OCI-LY3 (cell line): ENCODE measurements around the gene GADD45A.

Experiments used
- H2AFZ ChIP-seq: fragments of 200-600, 300-600 bp; shearing (Covaris generic); 2 replicates; pipeline ENCODE4 v1.6.0; 2014; ENCODE audit warnings: antibody characterized with exemption, low read depth, low read length
- H3K27ac ChIP-seq: fragments of 200-600, 300-600 bp; sonication (generic); 2 replicates; pipeline ENCODE4 v1.5.1; 2014; ENCODE audit warnings: mild to moderate bottlenecking, low read length, moderate library complexity, mixed read lengths
- H3K27me3 ChIP-seq: fragments of 200-600, 300-600 bp; sonication (generic); 2 replicates; pipeline ENCODE4 v1.6.1; 2014; ENCODE audit warnings: low read depth, low read length, mixed read lengths
- H3K36me3 ChIP-seq: fragments of 200-600, 300-600 bp; sonication (generic); replicated peaks from 2 replicates; pipeline ENCODE3; 2014; ENCODE audit warnings: low read depth, low read length, mixed read lengths
- H3K4me1 ChIP-seq: fragments of 300-600, 200-600 bp; sonication (generic); 2 replicates; pipeline ENCODE4 v1.6.1; 2014; ENCODE audit warnings: low read length, mixed read lengths
- H3K4me2 ChIP-seq: fragments of 200-600, 300-600 bp; sonication (generic); 2 replicates; pipeline ENCODE4 v1.6.1; 2014; ENCODE audit warnings: low read length, mixed read lengths
- H3K4me3 ChIP-seq: fragments of 300-600, 200-600 bp; sonication (generic); 2 replicates; pipeline ENCODE4 v1.5.1; 2014; ENCODE audit warnings: antibody characterized with exemption, mild to moderate bottlenecking, low read length, moderate library complexity
- H3K79me2 ChIP-seq: fragments of 300-600, 200-600 bp; shearing (Covaris generic); 2 replicates; pipeline ENCODE4 v1.6.1; 2014; ENCODE audit warnings: mild to moderate bottlenecking, low read length, mixed read lengths
- H3K9ac ChIP-seq: fragments of 300-600, 200-600 bp; shearing (Covaris generic); 2 replicates; pipeline ENCODE4 v1.6.0; 2014; ENCODE audit warnings: mild to moderate bottlenecking, low read length, moderate library complexity
- H3K9me3 ChIP-seq: fragments of 200-600, 300-600 bp; shearing (Covaris generic); 2 replicates; pipeline ENCODE4 v1.6.1; 2014; ENCODE audit warnings: low read length, mixed read lengths; ENCODE audit not compliant: insufficient read depth
- H4K20me1 ChIP-seq: fragments of 200-600, 300-600 bp; sonication (generic); 2 replicates; pipeline ENCODE4 v1.6.1; 2016; ENCODE audit warnings: low read length, mixed read lengths; ENCODE audit not compliant: insufficient read depth
- EZH2phosphoT487 ChIP-seq: fragments of 200-600 bp; shearing (Covaris generic); IDR thresholded peaks from 2 replicates; pipeline ENCODE4 v1.6.1; 2018; ENCODE audit warnings: antibody characterized with exemption, mixed run types, low read depth
- TF ChIP-seq, protein P1 (sequence below): fragments of 200-600, 300-600 bp; sonication (generic); IDR thresholded peaks from 2 replicates; pipeline ENCODE4 v1.5.1; 2014; ENCODE audit warnings: antibody characterized with exemption, low read length, low read depth

The GADD45A gene

DNA sequence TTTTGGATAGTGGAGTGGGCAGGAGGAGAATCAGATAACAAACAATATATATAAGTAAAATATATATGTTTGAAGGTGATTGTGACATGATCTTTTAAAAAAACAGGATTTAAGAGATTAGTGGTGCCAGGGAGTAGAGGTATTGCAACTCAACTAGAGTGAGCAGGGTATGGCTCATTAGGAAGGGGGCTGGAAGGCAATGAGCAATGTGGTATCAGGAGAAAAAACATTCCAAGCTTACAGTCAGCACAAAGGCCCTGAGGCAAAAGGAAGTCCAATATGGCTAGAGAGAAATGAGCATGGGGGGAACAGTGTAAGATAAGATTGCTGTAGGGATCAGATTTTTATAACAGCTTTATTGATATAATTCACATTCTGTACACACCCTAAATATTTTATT, 5.3 kb upstream of the GADD45A start:
- Histone ChIP-seq H3K27me3 (no peaks in the 10 kb centered on the region), H3K4me1 (peaks cover 3% of the 10 kb centered on the region; the same call in 1 of the 2 replicates), H3K4me2 (no peak overlapping the region), H3K79me2 (no peaks in the 10 kb centered on the region), H3K9ac (no peak overlapping the region), H4K20me1 (no peaks in the 10 kb centered on the region), H3K4me3 (no peak overlapping the region), H3K36me3 (no peaks in the 10 kb centered on the region), H3K27ac (no peak overlapping the region), H3K9me3 (peaks cover 7% of the 10 kb centered on the region; the same call in 1 of the 2 replicates), H2AFZ (no peak overlapping the region)
- TF ChIP-seq, protein P1, sequence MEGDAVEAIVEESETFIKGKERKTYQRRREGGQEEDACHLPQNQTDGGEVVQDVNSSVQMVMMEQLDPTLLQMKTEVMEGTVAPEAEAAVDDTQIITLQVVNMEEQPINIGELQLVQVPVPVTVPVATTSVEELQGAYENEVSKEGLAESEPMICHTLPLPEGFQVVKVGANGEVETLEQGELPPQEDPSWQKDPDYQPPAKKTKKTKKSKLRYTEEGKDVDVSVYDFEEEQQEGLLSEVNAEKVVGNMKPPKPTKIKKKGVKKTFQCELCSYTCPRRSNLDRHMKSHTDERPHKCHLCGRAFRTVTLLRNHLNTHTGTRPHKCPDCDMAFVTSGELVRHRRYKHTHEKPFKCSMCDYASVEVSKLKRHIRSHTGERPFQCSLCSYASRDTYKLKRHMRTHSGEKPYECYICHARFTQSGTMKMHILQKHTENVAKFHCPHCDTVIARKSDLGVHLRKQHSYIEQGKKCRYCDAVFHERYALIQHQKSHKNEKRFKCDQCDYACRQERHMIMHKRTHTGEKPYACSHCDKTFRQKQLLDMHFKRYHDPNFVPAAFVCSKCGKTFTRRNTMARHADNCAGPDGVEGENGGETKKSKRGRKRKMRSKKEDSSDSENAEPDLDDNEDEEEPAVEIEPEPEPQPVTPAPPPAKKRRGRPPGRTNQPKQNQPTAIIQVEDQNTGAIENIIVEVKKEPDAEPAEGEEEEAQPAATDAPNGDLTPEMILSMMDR: no peak

DNA sequence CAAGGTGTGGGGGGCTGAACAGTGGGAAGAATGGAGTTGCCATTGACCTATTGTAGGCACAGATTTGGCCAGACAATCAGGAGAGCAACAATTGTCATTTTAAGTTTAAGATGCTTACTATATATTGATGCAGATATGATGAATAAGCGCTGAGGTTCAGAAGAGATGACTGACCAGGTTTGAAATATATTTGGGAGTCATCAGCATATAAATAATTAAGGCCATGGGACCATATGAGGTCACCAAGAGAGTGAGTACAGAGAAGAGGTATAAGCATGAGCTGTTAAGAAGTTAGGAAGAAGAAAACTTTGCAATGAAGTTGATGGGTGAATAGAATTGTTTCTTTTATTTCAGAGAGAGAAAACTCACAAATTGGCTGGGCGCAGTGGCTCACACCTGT, 4.5 kb upstream of the GADD45A start:
- Histone ChIP-seq H3K36me3 (no peaks in the 10 kb centered on the region), H2AFZ (no peak overlapping the region)

DNA sequence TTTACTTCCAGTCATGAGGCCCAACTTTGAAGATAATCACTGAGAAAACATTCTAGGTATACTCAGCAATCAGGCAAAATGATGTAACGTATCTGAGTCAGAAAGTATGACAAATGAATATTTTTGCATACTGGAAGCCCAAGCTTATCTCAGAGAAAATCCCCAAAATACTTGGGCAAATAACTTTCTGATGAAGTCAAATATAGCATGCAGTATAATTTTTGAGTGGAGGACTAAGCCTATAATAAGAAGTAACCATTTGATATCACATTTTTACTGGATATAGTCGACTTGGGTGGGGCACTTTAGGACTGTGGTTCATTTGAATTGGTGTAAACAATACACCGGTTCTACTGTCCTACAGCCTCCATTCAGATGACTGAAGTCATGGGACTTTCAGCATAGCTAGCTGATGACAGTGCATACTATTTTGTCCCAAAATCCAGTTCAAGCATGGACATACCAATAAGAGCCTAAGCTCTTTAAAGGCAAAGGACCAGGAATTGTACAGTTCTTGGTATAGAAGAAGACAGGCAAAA, 2.3 kb upstream of the GADD45A start:
- H3K4me2 ChIP-seq: no peak overlapping the region
- no peak overlapping the region for H3K4me3 ChIP-seq
- H3K27ac ChIP-seq: no peak overlapping the region
- peaks cover 10% of the 10 kb centered on the region for H3K4me1 ChIP-seq
- H3K79me2 ChIP-seq: peaks cover 4% of the 10 kb centered on the region
- no peaks in the 10 kb centered on the region for H3K27me3 ChIP-seq
- no peak for TF ChIP-seq EZH2phosphoT487
- TF ChIP-seq, protein P1: no peak
- H3K36me3 ChIP-seq: peaks cover 4% of the 10 kb centered on the region
- H3K9me3 ChIP-seq: no peaks in the 10 kb centered on the region
- H3K9ac ChIP-seq: no peak overlapping the region
- no peaks in the 10 kb centered on the region for H4K20me1 ChIP-seq
- no peak overlapping the region for H2AFZ ChIP-seq

More for the DNA sequence above, 4.5 kb upstream of the GADD45A start:
- H3K9me3 ChIP-seq: peaks cover 2% of the 10 kb centered on the region; the same call in 1 of the 2 replicates
- TF ChIP-seq, protein P1: no peak
- TF ChIP-seq EZH2phosphoT487: no peak
- H3K9ac ChIP-seq: no peak overlapping the region
- H4K20me1 ChIP-seq: no peaks in the 10 kb centered on the region
- H3K4me1 ChIP-seq: peaks cover 3% of the 10 kb centered on the region; the same call in 1 of the 2 replicates
- H3K27ac ChIP-seq: no peak overlapping the region
- H3K4me2 ChIP-seq: no peak overlapping the region
- no peaks in the 10 kb centered on the region for H3K79me2 ChIP-seq
- H3K4me3 ChIP-seq: no peak overlapping the region
- no peaks in the 10 kb centered on the region for H3K27me3 ChIP-seq

DNA sequence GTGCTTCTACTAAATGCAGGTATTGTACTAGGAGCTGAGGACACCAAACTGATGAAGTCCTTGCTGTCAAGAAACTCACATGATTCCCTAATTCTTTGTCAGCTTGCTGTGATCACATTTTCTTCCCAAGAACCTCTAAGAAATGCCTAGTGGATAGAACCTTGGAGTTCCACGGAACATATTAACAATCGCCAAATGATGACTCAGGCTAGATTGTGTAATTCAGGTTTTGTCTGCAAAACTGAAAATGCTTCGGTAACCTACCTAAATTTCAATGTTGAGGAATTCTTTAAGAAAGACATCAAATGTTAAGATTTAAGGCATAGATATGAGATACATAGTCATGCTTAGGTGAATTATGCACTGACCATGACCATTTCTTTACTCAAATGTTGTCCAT, 1.7 kb upstream of the GADD45A start:
- H3K27ac ChIP-seq: no peak overlapping the region
- H3K9ac ChIP-seq: no peak overlapping the region
- H3K4me3 ChIP-seq: no peak overlapping the region
- TF ChIP-seq, protein P1: no peak
- no peak for TF ChIP-seq EZH2phosphoT487
- H3K4me1 ChIP-seq: peaks cover 10% of the 10 kb centered on the region
- no peak overlapping the region for H2AFZ ChIP-seq
- peaks cover 7% of the 10 kb centered on the region for H3K36me3 ChIP-seq
- peaks cover 4% of the 10 kb centered on the region for H3K79me2 ChIP-seq
- no peaks in the 10 kb centered on the region for H3K27me3 ChIP-seq
- no peaks in the 10 kb centered on the region for H3K9me3 ChIP-seq
- H3K4me2 ChIP-seq: no peak overlapping the region
- H4K20me1 ChIP-seq: no peaks in the 10 kb centered on the region
